GM23338 (cell line): Measurements from ENCODE around the gene PDLIM5. TPM values are rescaled to one million over a fixed set of nuclear protein-coding genes. Genes with fewer than 3 reads are reported as not detected.

Experiments used
- ATAC-seq: fragments of 200-7000 bp; cut with Tn5 transposase; 3 replicates; pipeline ENCODE4 v1.9.1; 2020
- DNase-seq: peaks from one replicate; pipeline ENCODE4 v3.0.0-alpha.2; 2015; ENCODE audit warnings: low spot score
- H2AFZ ChIP-seq: fragments of 200-600 bp; sonication (generic); 2 replicates; pipeline ENCODE4 v1.8.0; 2016; ENCODE audit warnings: antibody characterized with exemption, mild to moderate bottlenecking, moderate library complexity
- H3F3A ChIP-seq: fragments of 200-600 bp; sonication (generic); replicated peaks from 2 replicates; pipeline ENCODE4 v1.8.0; 2017; ENCODE audit warnings: antibody characterized with exemption, mixed run types, low read depth
- H3K27ac ChIP-seq: fragments of 200-600 bp; sonication (generic); 2 replicates; pipeline ENCODE4 v1.6.1; 2016; ENCODE audit warnings: low read depth
- H3K27me3 ChIP-seq: fragments of 200-600 bp; sonication (generic); 2 replicates; pipeline ENCODE4 v1.8.0; 2016; ENCODE audit warnings: mild to moderate bottlenecking, mixed run types, moderate library complexity; ENCODE audit not compliant: insufficient read depth
- H3K36me3 ChIP-seq: fragments of 200-600 bp; sonication (generic); 2 replicates; pipeline ENCODE4 v1.8.0; 2016; ENCODE audit warnings: mild to moderate bottlenecking; ENCODE audit not compliant: insufficient read depth
- H3K4me1 ChIP-seq: fragments of 200-600 bp; sonication (generic); 2 replicates; pipeline ENCODE4 v1.8.0; 2016; ENCODE audit warnings: mild to moderate bottlenecking, moderate library complexity; ENCODE audit not compliant: insufficient read depth
- H3K4me2 ChIP-seq: fragments of 200-600 bp; sonication (generic); 2 replicates; pipeline ENCODE4 v1.7.1; 2017; ENCODE audit warnings: mixed run types
- H3K4me3 ChIP-seq: fragments of 200-600 bp; sonication (generic); 2 replicates; pipeline ENCODE4 v1.6.1; 2016; ENCODE audit warnings: mixed run types
- H3K79me2 ChIP-seq: fragments of 200-600 bp; sonication (generic); replicated peaks from 2 replicates; pipeline ENCODE4 v1.8.0; 2017; ENCODE audit warnings: mild to moderate bottlenecking; ENCODE audit not compliant: insufficient read depth
- H3K9me2 ChIP-seq: fragments of 200-600 bp; sonication (generic); 2 replicates; pipeline ENCODE4 v1.8.0; 2017; ENCODE audit not compliant: insufficient read depth
- H4K20me1 ChIP-seq: fragments of 200-600 bp; sonication (generic); replicated peaks from 2 replicates; pipeline ENCODE4 v1.8.0; 2017; ENCODE audit warnings: mild to moderate bottlenecking; ENCODE audit not compliant: insufficient read depth
- H3K27ac Mint-ChIP-seq: 2 replicates; pipeline ENCODE4 v1.8.0; 2020; ENCODE audit warnings: inconsistent platforms, mild to moderate bottlenecking, moderate library complexity, mixed read lengths
- H3K27me3 Mint-ChIP-seq: 3 replicates; pipeline ENCODE4 v1.8.0; 2022; ENCODE audit warnings: low read depth, mild to moderate bottlenecking, moderate library complexity, mixed read lengths, inconsistent platforms; ENCODE audit not compliant: insufficient read depth, poor library complexity
- H3K36me3 Mint-ChIP-seq: 3 replicates; pipeline ENCODE4 v1.8.0; 2021; ENCODE audit warnings: low read depth, mild to moderate bottlenecking, inconsistent platforms, moderate library complexity, mixed read lengths
- H3K4me1 Mint-ChIP-seq: 3 replicates; pipeline ENCODE4 v1.8.0; 2020; ENCODE audit warnings: mild to moderate bottlenecking, inconsistent platforms, mixed read lengths
- H3K4me3 Mint-ChIP-seq: 3 replicates; pipeline ENCODE4 v1.8.0; 2021; ENCODE audit warnings: moderate library complexity, mild to moderate bottlenecking, inconsistent platforms, mixed read lengths
- H3K9me3 Mint-ChIP-seq: 3 replicates; pipeline ENCODE4 v1.8.0; 2020; ENCODE audit warnings: moderate library complexity, mild to moderate bottlenecking, inconsistent platforms, mixed read lengths
- CREB1 ChIP-seq: fragments of 250-450 bp; sonication (Bioruptor Pico); IDR thresholded peaks from 2 replicates; pipeline ENCODE4 v1.5.0; 2020; ENCODE audit warnings: low read depth, mild to moderate bottlenecking, moderate library complexity
- CTCF ChIP-seq, 2 experiments: fragments of 200-600 bp in 1 of 2; sonication (generic) in 1 of 2; conservative IDR thresholded peaks; 2 replicates each; pipeline versions ENCODE4 v1.5.1 to v1.6.1; 2016 to 2017; ENCODE audit warnings: antibody characterized with exemption in 2 of 2, low read depth in 2 of 2, mild to moderate bottlenecking in 2 of 2, moderate library complexity in 1 of 2
- ETS1 ChIP-seq: IDR thresholded peaks from 2 replicates; pipeline ENCODE4 v1.6.1; 2016; ENCODE audit warnings: antibody characterized with exemption
- EZH2 ChIP-seq: fragments of 200-600 bp; sonication (generic); IDR thresholded peaks from one replicate; pipeline ENCODE4 v1.8.0; 2017; ENCODE audit warnings: antibody characterized with exemption, mild to moderate bottlenecking, low read depth; ENCODE audit not compliant: unreplicated experiment
- EZH2phosphoT487 ChIP-seq: fragments of 200-600 bp; sonication (generic); IDR thresholded peaks from one replicate; pipeline ENCODE4 v1.8.1; 2018; ENCODE audit warnings: antibody characterized with exemption; ENCODE audit not compliant: unreplicated experiment
- JUNB ChIP-seq: IDR thresholded peaks from one replicate; pipeline ENCODE4 v1.6.1; 2016; ENCODE audit warnings: antibody characterized with exemption; ENCODE audit not compliant: unreplicated experiment
- NANOG ChIP-seq: IDR thresholded peaks from 2 replicates; pipeline ENCODE4 v1.6.1; 2016; ENCODE audit warnings: antibody characterized with exemption, borderline replicate concordance
- POLR2AphosphoS5 ChIP-seq: IDR thresholded peaks from 2 replicates; pipeline ENCODE4 v1.6.1; 2016; ENCODE audit warnings: antibody characterized with exemption, low read depth
- REST ChIP-seq: IDR thresholded peaks from one replicate; pipeline ENCODE4 v1.6.1; 2018; ENCODE audit warnings: antibody characterized with exemption; ENCODE audit not compliant: unreplicated experiment
- STAT1 ChIP-seq: IDR thresholded peaks from one replicate; pipeline ENCODE4 v1.6.1; 2016; ENCODE audit warnings: antibody characterized with exemption; ENCODE audit not compliant: unreplicated experiment
- ZNF114 ChIP-seq: fragments of 250-450 bp; sonication (Bioruptor Pico); IDR thresholded peaks from 2 replicates; pipeline ENCODE4 v1.5.0; 2020; ENCODE audit warnings: mild to moderate bottlenecking, moderate library complexity
- ZNF331 ChIP-seq: fragments of 250-450 bp; sonication (Bioruptor Pico); IDR thresholded peaks from 2 replicates; pipeline ENCODE4 v1.5.0; 2020; ENCODE audit warnings: low read depth, mild to moderate bottlenecking, moderate library complexity
- ZNF462 ChIP-seq: fragments of 250-450 bp; sonication (Bioruptor Pico); IDR thresholded peaks from 2 replicates; pipeline ENCODE4 v1.5.0; 2020; ENCODE audit warnings: mild to moderate bottlenecking, moderate library complexity
- polyA plus RNA-seq: library from polyadenylated mRNA; unstranded; fragments of >200 nt; fragmentation: Nextera tagmentation; extraction: Ambion mirVana; gene quantifications from 2 replicates; pipeline ENCODE4 v1.2.1, GENCODE V29; 2016
- total RNA-seq: library from RNA; depleted of rRNA; stranded (reverse); fragments of >200 nt; shearing (Covaris generic); gene quantifications from 2 replicates; pipeline ENCODE4 v1.2.3, GENCODE V29; 2014

PDLIM5 gene
- total and polyA plus RNA-seq, 2 experiments from 2014 or later: 45.2 to 53.0 TPM

- Histone ChIP-seq H3K4me1 (no peaks in the 10 kb centered on the region), H3K79me2 (peaks cover 6% of the 10 kb centered on the region; the same call in 1 of the 2 replicates), H4K20me1 (no peaks in the 10 kb centered on the region; the same call in 1 of the 2 replicates), H3K27ac (no peak overlapping the region), H3K4me2 (no peak overlapping the region), H3F3A (no peaks in the 10 kb centered on the region), H3K9me2 (no peaks in the 10 kb centered on the region; the same call in 1 of the 2 replicates), H2AFZ (no peak overlapping the region), H3K27me3 (no peaks in the 10 kb centered on the region), H3K36me3 (no peaks in the 10 kb centered on the region), H3K4me3 (no peak overlapping the region)
- Mint-ChIP-seq H3K27ac (no peak overlapping the region), H3K9me3 (no peaks in the 10 kb centered on the region), H3K4me3 (no peak overlapping the region), H3K27me3 (no peaks in the 10 kb centered on the region), H3K4me1 (peaks cover 5% of the 10 kb centered on the region), H3K36me3 (no peaks in the 10 kb centered on the region; the same call in 2 of the 3 replicates)
- ATAC-seq (no peak), DNase-seq (no peak)
- TF ChIP-seq STAT1 (no peak), EZH2 (no peak), JUNB (no peak), REST (no peak), EZH2phosphoT487 (no peak), NANOG (no peak), ZNF331 (CRISPR knock-in tag) (no peak), CREB1 (CRISPR knock-in tag) (no peak), ETS1 (no peak), ZNF462 (CRISPR knock-in tag) (no peak), ZNF114 (CRISPR knock-in tag) (no peak), CTCF (conservative IDR thresholded peaks at IDR 0.05; ENCODE audit: low read depth in 2 of 2) (no peak), POLR2AphosphoS5 (no peak)
These were observed 71.9 kb downstream of the PDLIM5 start for GRCh38 chr4:94523617-94524016.
